ENCODE measurements around the gene M1AP.

GRCh38 chr2:74646834-74647482 is 1.2 kb downstream of the M1AP start:
- no peak for TF ChIP-seq CTCF (IDR thresholded peaks at IDR 0.05)
- TF ChIP-seq POLR2AphosphoS5 (IDR thresholded peaks at IDR 0.05; ENCODE audit: low read depth, low read length), result no peak

Measured in Panc1 (cell line).